GM12873 (cell line): ENCODE data around the gene TLR1.

Experiments
- CTCF ChIP-seq: IDR thresholded peaks from 2 replicates; pipeline ENCODE4 v1.5.1; 2012; ENCODE audit warnings: low read depth, mild to moderate bottlenecking, moderate library complexity, low read length, control low read depth; ENCODE audit not compliant: insufficient read depth; ENCODE audit errors: missing control alignments

TLR1 gene

GRCh38 chr4:38804654-38805295 lies at the start of gene TLR1:
TSS of gene TLR1 (minus strand) at chr4:38804791. CDS start at chr4:38798831, 5,960 bp downstream.
- peak; percentile 45 for TF ChIP-seq CTCF

GRCh38 chr4:38846015-38846414 lies 41.4 kb upstream of the TLR1 start:
- no peak for TF ChIP-seq CTCF

- TF ChIP-seq CTCF = no peak
Measured at GRCh38 chr4:38842994-38843393, 38.4 kb upstream of the TLR1 start.

GRCh38 chr4:38837849-38838248 lies 33.3 kb upstream of the TLR1 start:
- TF ChIP-seq CTCF = no peak

- no peak for TF ChIP-seq CTCF
Measured at GRCh38 chr4:38837334-38837733, 32.7 kb upstream of the TLR1 start.

GRCh38 chr4:38834570-38834969 lies 30.0 kb upstream of the TLR1 start:
- TF ChIP-seq CTCF = no peak

- TF ChIP-seq CTCF = peak; percentile 47
Measured at GRCh38 chr4:38832624-38833528, 28.3 kb upstream of the TLR1 start.
